Left ventricle myocardium inferior (tissue), 1 donor: ENCODE measurements around the gene CCDC91. TPM values are rescaled to one million over a fixed set of nuclear protein-coding genes. Genes with fewer than 3 reads are reported as not detected.

Experiments used
- DNase-seq: peaks from one replicate; pipeline ENCODE4 v3.0.0-alpha.2; 2020
- H3K27ac ChIP-seq: fragments of 200-600 bp; replicated peaks from 2 replicates; pipeline ENCODE4 v1.8.0; 2021
- H3K27me3 ChIP-seq: fragments of 200-600 bp; 2 replicates; pipeline ENCODE4 v1.8.0; 2021; ENCODE audit warnings: low read depth
- H3K36me3 ChIP-seq: fragments of 200-600 bp; 2 replicates; pipeline ENCODE4 v1.8.0; 2021
- H3K4me1 ChIP-seq: fragments of 200-600 bp; 2 replicates; pipeline ENCODE4 v1.8.0; 2021
- H3K4me3 ChIP-seq: fragments of 200-600 bp; 2 replicates; pipeline ENCODE4 v1.8.0; 2021; ENCODE audit warnings: mild to moderate bottlenecking, moderate library complexity
- H3K9me3 ChIP-seq: fragments of 200-600 bp; replicated peaks from 2 replicates; pipeline ENCODE4 v1.8.0; 2021
- CTCF ChIP-seq: fragments of 200-600 bp; IDR thresholded peaks from 2 replicates; pipeline ENCODE4 v1.8.0; 2021; ENCODE audit warnings: antibody characterized with exemption, mild to moderate bottlenecking, borderline replicate concordance
- intact Hi-C: fragments of 100-400 bp; cut with micrococcal nuclease; formaldehyde crosslinking; loops from one replicate; pipeline ENCODE4 v1.11.0; 2022
- total RNA-seq: library from RNA; stranded (reverse); fragmentation: NEBNext Ultra II Directional; extraction: Animal tissue kit (Norgen Biotek cat#: 25700); gene quantifications from one replicate; pipeline ENCODE4 v1.2.1, GENCODE V29; 2021
- donor health status: DM: no; HTN: yes; CAD: no; lungs with severe emphysema.

Gene CCDC91
- total RNA-seq, 1 donor from 2014 or later: 46.4 TPM

- Histone ChIP-seq H3K27me3 (no peaks in the 10 kb centered on the region), H3K36me3 (no peaks in the 10 kb centered on the region), H3K4me3 (no peak overlapping the region), H3K27ac (no peak overlapping the region), H3K9me3 (peaks cover 14% of the 10 kb centered on the region), H3K4me1 (no peaks in the 10 kb centered on the region)
- intact Hi-C loops: no loop called here
- DNase-seq: no peak
- TF ChIP-seq CTCF: no peak
Observed at GRCh38 chr12:28512406-28512805, 322.1 kb downstream of the CCDC91 start.

- peaks cover 19% of the 10 kb centered on the region for H3K9me3 ChIP-seq
- no peaks in the 10 kb centered on the region for H3K4me1 ChIP-seq
- H3K4me3 ChIP-seq: no peak overlapping the region
- no peaks in the 10 kb centered on the region for H3K36me3 ChIP-seq
- no peak for DNase-seq
- no peak for TF ChIP-seq CTCF
- intact Hi-C loops: no loop called here
- H3K27ac ChIP-seq: no peak overlapping the region
- no peaks in the 10 kb centered on the region for H3K27me3 ChIP-seq
Observed at GRCh38 chr12:28512876-28513275, 322.6 kb downstream of the CCDC91 start.

GRCh38 chr12:28513983-28514382 is 323.7 kb downstream of the CCDC91 start:
- DNase-seq: no peak
- no peaks in the 10 kb centered on the region for H3K27me3 ChIP-seq
- intact Hi-C loops: no loop called here
- TF ChIP-seq CTCF: no peak
- peaks cover 24% of the 10 kb centered on the region for H3K9me3 ChIP-seq
- no peaks in the 10 kb centered on the region for H3K36me3 ChIP-seq
- no peak overlapping the region for H3K27ac ChIP-seq
- H3K4me1 ChIP-seq: no peaks in the 10 kb centered on the region
- H3K4me3 ChIP-seq: no peak overlapping the region

GRCh38 chr12:28517101-28517500 is 326.8 kb downstream of the CCDC91 start:
- Histone ChIP-seq H3K27me3 (no peaks in the 10 kb centered on the region), H3K9me3 (peaks cover 40% of the 10 kb centered on the region), H3K36me3 (no peaks in the 10 kb centered on the region), H3K4me3 (no peak overlapping the region), H3K4me1 (no peaks in the 10 kb centered on the region), H3K27ac (no peak overlapping the region)
- TF ChIP-seq CTCF: no peak
- no peak for DNase-seq
- intact Hi-C loops: no loop called here

- H3K9me3 ChIP-seq: peaks cover 41% of the 10 kb centered on the region
- no peak for DNase-seq
- intact Hi-C loops: no loop called here
- no peak overlapping the region for H3K27ac ChIP-seq
- H3K4me3 ChIP-seq: no peak overlapping the region
- H3K27me3 ChIP-seq: no peaks in the 10 kb centered on the region
- no peaks in the 10 kb centered on the region for H3K4me1 ChIP-seq
- H3K36me3 ChIP-seq: peaks cover 11% of the 10 kb centered on the region
- TF ChIP-seq CTCF: no peak
Observed at GRCh38 chr12:28527631-28528249, 337.5 kb downstream of the CCDC91 start.
